ENCODE data around the gene PCOLCE2.

The PCOLCE2 gene

DNA sequence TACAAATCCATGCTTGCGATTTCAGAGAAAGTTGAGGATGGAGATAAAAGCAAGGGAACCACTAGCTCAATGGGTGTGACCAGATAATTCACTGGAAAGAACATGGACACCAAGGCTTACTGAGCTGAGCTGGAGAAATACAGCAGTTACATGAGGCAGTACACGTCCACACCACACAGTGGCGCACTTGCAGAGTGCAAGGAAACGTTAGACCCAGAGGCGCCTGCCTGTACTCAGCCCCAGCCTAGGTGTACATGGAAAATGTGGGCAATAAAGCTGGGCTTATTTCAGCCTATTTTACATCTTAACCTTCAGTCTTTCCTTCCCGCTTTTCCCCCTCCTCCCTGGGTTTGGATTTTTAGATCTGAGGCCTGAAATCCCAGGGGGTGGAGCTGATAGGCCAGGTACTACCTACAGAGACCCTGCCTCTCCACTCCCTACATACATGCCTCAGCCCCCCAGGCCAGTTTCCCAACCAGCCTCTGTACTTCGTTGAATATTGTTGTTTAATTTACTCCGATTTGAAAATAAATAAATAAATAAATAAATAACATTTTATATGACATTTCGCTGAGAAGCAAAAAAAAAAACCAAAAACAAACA, 60.1 kb downstream of the PCOLCE2 start:
- Histone ChIP-seq H3K4me2 (ENCODE audit: low read length) (no peak overlapping the region), H3F3A (ENCODE audit: control insufficient read depth, insufficient read depth) (no peaks in the 10 kb centered on the region), H3K36me3 (ENCODE audit: control insufficient read depth, low read length) (no peaks in the 10 kb centered on the region), H3K9me2 (replicated peaks; ENCODE audit: control insufficient read depth, low read length) (no peaks in the 10 kb centered on the region), H3K79me2 (ENCODE audit: control insufficient read depth, low read length) (no peaks in the 10 kb centered on the region), H3K27me3 (ENCODE audit: control insufficient read depth, low read length) (no peaks in the 10 kb centered on the region; the same call in 1 of the 2 replicates), H3K4me3 (ENCODE audit: low read length) (no peak overlapping the region), H3K27ac (ENCODE audit: low read depth, low read length) (no peak overlapping the region), H3K9me3 (ENCODE audit: control insufficient read depth, insufficient read depth, low read length) (no peaks in the 10 kb centered on the region), H4K20me1 (ENCODE audit: control insufficient read depth, insufficient read depth, low read depth, low read length) (no peaks in the 10 kb centered on the region), H3K4me1 (ENCODE audit: control insufficient read depth, low read length) (no peaks in the 10 kb centered on the region)
- TF ChIP-seq EZH2phosphoT487 (IDR thresholded peaks at IDR 0.05; ENCODE audit: borderline replicate concordance, low read length) = no peak
- TF ChIP-seq, protein P1, sequence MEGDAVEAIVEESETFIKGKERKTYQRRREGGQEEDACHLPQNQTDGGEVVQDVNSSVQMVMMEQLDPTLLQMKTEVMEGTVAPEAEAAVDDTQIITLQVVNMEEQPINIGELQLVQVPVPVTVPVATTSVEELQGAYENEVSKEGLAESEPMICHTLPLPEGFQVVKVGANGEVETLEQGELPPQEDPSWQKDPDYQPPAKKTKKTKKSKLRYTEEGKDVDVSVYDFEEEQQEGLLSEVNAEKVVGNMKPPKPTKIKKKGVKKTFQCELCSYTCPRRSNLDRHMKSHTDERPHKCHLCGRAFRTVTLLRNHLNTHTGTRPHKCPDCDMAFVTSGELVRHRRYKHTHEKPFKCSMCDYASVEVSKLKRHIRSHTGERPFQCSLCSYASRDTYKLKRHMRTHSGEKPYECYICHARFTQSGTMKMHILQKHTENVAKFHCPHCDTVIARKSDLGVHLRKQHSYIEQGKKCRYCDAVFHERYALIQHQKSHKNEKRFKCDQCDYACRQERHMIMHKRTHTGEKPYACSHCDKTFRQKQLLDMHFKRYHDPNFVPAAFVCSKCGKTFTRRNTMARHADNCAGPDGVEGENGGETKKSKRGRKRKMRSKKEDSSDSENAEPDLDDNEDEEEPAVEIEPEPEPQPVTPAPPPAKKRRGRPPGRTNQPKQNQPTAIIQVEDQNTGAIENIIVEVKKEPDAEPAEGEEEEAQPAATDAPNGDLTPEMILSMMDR (IDR thresholded peaks at IDR 0.05; ENCODE audit: low read depth, low read length, poor library complexity, severe bottlenecking) = peak; percentile 77

DNA sequence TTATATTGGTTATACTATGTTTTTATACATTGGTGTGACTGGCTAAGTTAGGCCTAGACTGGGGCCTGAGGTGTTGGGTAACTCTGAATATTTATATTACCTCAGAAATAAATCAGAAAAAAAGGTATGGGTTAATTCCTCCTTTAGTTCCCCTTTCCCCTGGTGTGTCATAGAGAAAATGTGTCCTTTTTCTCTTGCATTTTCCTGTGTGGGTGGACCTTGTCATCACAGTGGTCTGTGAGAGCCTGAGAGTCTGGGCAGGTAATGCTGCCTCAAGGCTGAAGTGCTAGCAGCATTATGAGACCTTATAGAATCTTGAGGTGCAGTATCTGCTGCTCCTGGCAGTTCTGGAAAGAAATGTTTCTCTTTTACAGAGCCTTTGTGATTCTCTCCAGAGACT, 69.7 kb downstream of the PCOLCE2 start:
- TF ChIP-seq EZH2phosphoT487 (IDR thresholded peaks at IDR 0.05; ENCODE audit: borderline replicate concordance, low read length) = no peak
- TF ChIP-seq, protein P1 (IDR thresholded peaks at IDR 0.05; ENCODE audit: low read depth, low read length, poor library complexity, severe bottlenecking) = no peak
- Histone ChIP-seq H3K27me3 (ENCODE audit: control insufficient read depth, low read length) (peaks cover 17% of the 10 kb centered on the region), H3K4me1 (ENCODE audit: control insufficient read depth, low read length) (no peaks in the 10 kb centered on the region), H4K20me1 (ENCODE audit: control insufficient read depth, insufficient read depth, low read depth, low read length) (no peaks in the 10 kb centered on the region), H3K4me3 (ENCODE audit: low read length) (no peak overlapping the region), H3K27ac (ENCODE audit: low read depth, low read length) (no peak overlapping the region), H3K9me2 (replicated peaks; ENCODE audit: control insufficient read depth, low read length) (no peaks in the 10 kb centered on the region), H3K36me3 (ENCODE audit: control insufficient read depth, low read length) (no peaks in the 10 kb centered on the region), H3K4me2 (ENCODE audit: low read length) (no peak overlapping the region), H3F3A (ENCODE audit: control insufficient read depth, insufficient read depth) (no peaks in the 10 kb centered on the region), H3K79me2 (ENCODE audit: control insufficient read depth, low read length) (no peaks in the 10 kb centered on the region), H3K9me3 (ENCODE audit: control insufficient read depth, insufficient read depth, low read length) (no peaks in the 10 kb centered on the region)

DNA sequence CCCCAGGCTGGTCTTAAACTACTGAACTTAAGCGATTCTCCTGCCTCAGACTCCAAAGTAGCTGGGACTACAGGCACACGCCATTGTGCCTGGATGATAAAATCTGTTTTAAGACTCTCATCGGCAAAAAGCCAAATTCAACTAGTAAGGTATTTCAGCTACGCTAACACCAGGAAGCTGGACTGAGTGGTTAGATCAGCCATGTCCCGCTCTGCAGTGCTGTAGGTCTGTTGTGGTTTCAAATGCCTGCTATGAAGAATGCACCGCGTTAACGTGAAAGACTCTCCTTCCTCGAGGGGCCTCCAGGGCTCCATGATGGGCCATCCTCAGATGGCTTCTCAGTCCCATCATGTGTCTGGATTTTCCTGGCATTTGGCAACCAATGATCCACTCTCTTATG, 70.2 kb downstream of the PCOLCE2 start:
- no peak overlapping the region for H3K4me3 ChIP-seq (ENCODE audit: low read length)
- no peak for TF ChIP-seq EZH2phosphoT487 (IDR thresholded peaks at IDR 0.05; ENCODE audit: borderline replicate concordance, low read length)
- TF ChIP-seq, protein P1 (IDR thresholded peaks at IDR 0.05; ENCODE audit: low read depth, low read length, poor library complexity, severe bottlenecking) = no peak
- no peaks in the 10 kb centered on the region for H3K36me3 ChIP-seq (ENCODE audit: control insufficient read depth, low read length)
- H3K9me3 ChIP-seq (ENCODE audit: control insufficient read depth, insufficient read depth, low read length) = no peaks in the 10 kb centered on the region
- H3K9me2 ChIP-seq (replicated peaks; ENCODE audit: control insufficient read depth, low read length) = no peaks in the 10 kb centered on the region
- no peak overlapping the region for H3K27ac ChIP-seq (ENCODE audit: low read depth, low read length)
- no peaks in the 10 kb centered on the region for H4K20me1 ChIP-seq (ENCODE audit: control insufficient read depth, insufficient read depth, low read depth, low read length)
- no peak overlapping the region for H3K4me2 ChIP-seq (ENCODE audit: low read length)
- H3F3A ChIP-seq (ENCODE audit: control insufficient read depth, insufficient read depth) = no peaks in the 10 kb centered on the region
- H3K27me3 ChIP-seq (ENCODE audit: control insufficient read depth, low read length) = peaks cover 17% of the 10 kb centered on the region
- no peaks in the 10 kb centered on the region for H3K4me1 ChIP-seq (ENCODE audit: control insufficient read depth, low read length)
- H3K79me2 ChIP-seq (ENCODE audit: control insufficient read depth, low read length) = no peaks in the 10 kb centered on the region
